Adrenal gland (tissue), 12 donors: ENCODE measurements around the gene HIVEP3. TPM values are rescaled to one million over a fixed set of nuclear protein-coding genes. Genes with fewer than 3 reads are reported as not detected.

Source experiments
- DNase-seq, 7 donors: peaks; one replicate each; pipeline ENCODE4 v3.0.0-alpha.2; 2019 to 2020
- H3K27ac ChIP-seq, 5 donors: fragments of 200-600 bp; sonication (generic) in 4 of 5; 1 replicate in 3 of 5; 2 replicates in 2 of 5; pipeline versions ENCODE4 v1.5.1 to v1.8.0; 2016 to 2020; ENCODE audit warnings: mild to moderate bottlenecking in 1 of 5
- H3K27me3 ChIP-seq: fragments of 200-600 bp; 2 replicates; pipeline ENCODE4 v1.8.0; 2021
- H3K36me3 ChIP-seq, 2 donors: fragments of 200-600 bp; replicated peaks in 1 of 2; 1 replicate in 1 of 2; 2 replicates in 1 of 2; pipeline versions ENCODE4 v1.5.1 to v1.8.0; 2018 to 2022
- H3K4me1 ChIP-seq, 2 donors: fragments of 200-600 bp; replicated peaks in 1 of 2; 1 replicate in 1 of 2; 2 replicates in 1 of 2; pipeline versions ENCODE4 v1.5.1 to v1.8.0; 2018 to 2021
- H3K4me3 ChIP-seq, 4 donors: fragments of 200-600 bp; sonication (generic) in 3 of 4; one replicate each; pipeline ENCODE4 v1.5.1; 2016 to 2018
- H3K9me3 ChIP-seq, 3 donors: fragments of 200-600 bp; sonication (generic) in 1 of 3; replicated peaks in 1 of 3; 1 replicate in 2 of 3; 2 replicates in 1 of 3; pipeline versions ENCODE4 v1.5.1 to v1.8.0; 2016 to 2021
- CTCF ChIP-seq, 6 experiments: fragments of 450-650 bp in 4 of 6; fragments of 200-600 bp in 2 of 6; sonication (generic) in 1 of 6; IDR thresholded peaks; 1 replicate in 5 of 6; 2 replicates in 1 of 6; pipeline versions ENCODE4 v1.5.1 to v1.8.0; 2016 to 2021; ENCODE audit warnings: antibody characterized with exemption in 6 of 6, mild to moderate bottlenecking in 2 of 6, moderate library complexity in 1 of 6
- POLR2A ChIP-seq, 2 donors: fragments of 450-650 bp; IDR thresholded peaks; one replicate each; pipeline ENCODE4 v1.6.1; 2017; ENCODE audit warnings: antibody characterized with exemption in 2 of 2, mild to moderate bottlenecking in 2 of 2, moderate library complexity in 1 of 2
- WGBS, 4 donors: extraction: QIAGEN DNeasy Blood & Tissue Kit in 2 of 4; methylation state at CpG; one replicate each; pipeline versions ENCODE4 v1.1.5 to v1.1.7; 2013 to 2017; 5-methylcytosine and 5-hydroxymethylcytosine counted together
- intact Hi-C, 2 donors: fragments of 100-400 bp; cut with DNase I; formaldehyde crosslinking; loops; one replicate each; pipeline versions ENCODE4 v1.14.1 to v1.15.0; 2022 to 2023
- polyA plus RNA-seq, 3 donors: library from polyadenylated mRNA; stranded (reverse); fragments of 200-250 nt in 2 of 3; fragments of 350-450 nt in 1 of 3; fragmentation: Illumina TruSeq in 1 of 3; extraction: RNeasy Lipid Tissue Mini Kit (QIAGEN cat#74804) in 1 of 3; gene quantifications; one replicate each; pipeline ENCODE4 v1.2.3, GENCODE V29; 2013 to 2014
- total RNA-seq, 9 donors: library from RNA; depleted of rRNA in 4 of 9; stranded (reverse); fragments of >200 nt in 4 of 9; fragments of 120-200 nt in 1 of 9; fragmentation: NEBNext Ultra II Directional in 1 of 9; extraction: Animal tissue kit (Norgen Biotek cat#: 25700) in 1 of 9; gene quantifications; one replicate each; pipeline versions ENCODE4 v1.1.0 to v1.2.4, GENCODE V29; 2013 to 2023
- donor health status: healthy with polysubstance abuse.
- donor health status: Bipolar disorder and iron deficiency.
- donor health status: DM: yes; HTN: yes; CAD: no.
- donor health status: DM: no; HTN: no; CAD: no.
- donor health status: DM: no; HTN: no; CAD: no.
- donor health status: DM: yes; HTN: yes; CAD: no.

HIVEP3 gene
- total and polyA plus RNA-seq, 12 donors: 3.2 to 7.7 (median 7.0) TPM

GRCh38 chr1:41521766-41522165 is 397.0 kb downstream of the HIVEP3 start:
- Histone ChIP-seq H3K4me1 (peaks cover 0 to 5% of the 10 kb centered on the region in 2 donors), H3K4me3 (no peak overlapping the region), H3K36me3 (no peaks in the 10 kb centered on the region), H3K9me3 (no peaks in the 10 kb centered on the region), H3K27me3 (no peaks in the 10 kb centered on the region), H3K27ac (no peak overlapping the region)
- DNase-seq: no peak
- TF ChIP-seq CTCF (IDR thresholded peaks at IDR 0.05) (no peak), POLR2A (IDR thresholded peaks at IDR 0.05) (no peak)
- WGBS, 4 donors: 85 to 96% (median 90%) methylated on average over 7 to 12 of the region's 12 CpGs
- intact Hi-C loops: no loop called here

DNA sequence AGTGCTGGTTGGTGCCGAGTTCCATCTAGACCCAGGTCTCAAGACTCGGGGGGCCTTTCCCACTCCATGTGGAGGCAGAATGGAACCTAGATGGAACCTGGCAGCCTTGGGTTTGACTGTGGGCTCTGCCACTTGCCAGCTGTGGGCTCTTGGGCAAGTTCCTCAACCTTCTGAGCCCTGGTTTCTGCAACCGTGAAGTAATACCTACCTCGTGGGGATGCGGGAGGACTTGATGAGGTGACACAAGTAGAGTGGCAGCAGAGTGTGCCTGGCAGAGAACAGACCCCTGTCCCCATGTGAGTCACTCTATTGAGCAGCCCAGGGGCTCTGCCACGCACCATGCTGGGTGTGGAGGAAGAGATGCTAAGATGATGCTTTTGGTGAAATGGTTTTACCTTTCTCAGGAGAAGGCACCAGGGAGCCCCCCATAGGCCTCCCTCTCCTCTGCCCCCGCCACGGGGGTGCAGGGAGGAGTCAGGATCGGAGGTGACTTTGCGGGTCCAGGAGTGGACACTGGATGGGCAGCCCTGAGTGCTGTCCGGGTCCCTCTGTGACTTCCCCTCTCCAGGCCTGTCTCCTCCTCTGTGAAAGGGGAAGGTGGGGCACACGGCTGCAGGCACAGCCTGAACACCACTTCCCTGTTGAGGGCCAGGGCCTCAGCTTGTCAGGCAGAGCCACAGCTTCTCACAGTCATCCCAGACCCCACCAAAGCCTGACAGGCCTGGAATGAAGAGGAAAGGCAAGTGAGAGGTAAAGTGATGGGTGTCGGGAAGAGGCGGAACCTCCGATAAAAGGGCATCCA is 397.6 kb downstream of the HIVEP3 start:
- Histone ChIP-seq H3K36me3 (no peaks in the 10 kb centered on the region), H3K4me1 (peaks cover 5 to 11% of the 10 kb centered on the region in 2 donors), H3K27ac (no peak overlapping the region), H3K9me3 (no peaks in the 10 kb centered on the region), H3K27me3 (no peaks in the 10 kb centered on the region), H3K4me3 (no peak overlapping the region)
- 82 to 97% (median 85%) methylated on average over 9 to 15 of the region's 15 CpGs for WGBS, 4 donors
- TF ChIP-seq POLR2A (IDR thresholded peaks at IDR 0.05): no peak
- TF ChIP-seq CTCF (IDR thresholded peaks at IDR 0.05): no peak
- intact Hi-C loops: no loop called here
- DNase-seq: no peak

DNA sequence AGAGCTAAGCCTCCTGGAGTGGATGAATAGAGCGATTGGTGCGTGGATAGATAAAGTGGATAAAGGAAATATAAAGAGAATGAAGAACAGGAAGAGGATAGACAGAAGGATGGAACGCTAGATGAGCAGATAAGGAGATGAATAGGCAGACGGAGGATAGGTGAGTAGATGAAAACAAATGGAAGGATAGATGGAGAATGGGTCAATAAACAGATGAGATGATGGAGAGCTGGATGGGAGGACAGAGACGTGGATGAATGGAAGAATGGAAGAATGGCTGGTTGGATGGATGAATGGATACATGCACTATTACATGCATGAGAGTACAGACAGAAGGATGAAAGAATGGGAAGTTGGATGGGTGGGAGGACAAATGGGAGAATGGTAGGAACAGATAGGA is 399.1 kb downstream of the HIVEP3 start:
- H3K36me3 ChIP-seq: no peaks in the 10 kb centered on the region
- H3K9me3 ChIP-seq: no peaks in the 10 kb centered on the region
- H3K27me3 ChIP-seq: no peaks in the 10 kb centered on the region
- intact Hi-C loops: no loop called here
- no peak for DNase-seq
- WGBS, 4 donors: 91 to 96% (median 93%) methylated on average over 4 to 5 of the region's 5 CpGs
- no peak overlapping the region for H3K27ac ChIP-seq
- TF ChIP-seq POLR2A (IDR thresholded peaks at IDR 0.05): no peak
- TF ChIP-seq CTCF (IDR thresholded peaks at IDR 0.05): no peak
- no peak overlapping the region for H3K4me3 ChIP-seq
- H3K4me1 ChIP-seq: peaks cover 5 to 16% of the 10 kb centered on the region in 2 donors

GRCh38 chr1:41518471-41518870 is 400.3 kb downstream of the HIVEP3 start:
- Histone ChIP-seq H3K36me3 (no peaks in the 10 kb centered on the region), H3K4me1 (peaks cover 5 to 16% of the 10 kb centered on the region in 2 donors), H3K27ac (no peak overlapping the region), H3K27me3 (no peaks in the 10 kb centered on the region), H3K4me3 (no peak overlapping the region), H3K9me3 (no peaks in the 10 kb centered on the region)
- WGBS, 4 donors: 86 to 94% (median 89%) methylated on average over 5 of the region's 5 CpGs
- DNase-seq: no peak
- intact Hi-C loops: no loop called here
- TF ChIP-seq POLR2A (IDR thresholded peaks at IDR 0.05) (no peak), CTCF (IDR thresholded peaks at IDR 0.05) (no peak)
